ENCODE measurements around the gene CCDC160.
"Not testable (repeated sequence)": the region's sequence is repeated elsewhere in the genome, so short reads cannot be mapped to it uniquely, and the experiment has no call there.

The CCDC160 gene

DNA sequence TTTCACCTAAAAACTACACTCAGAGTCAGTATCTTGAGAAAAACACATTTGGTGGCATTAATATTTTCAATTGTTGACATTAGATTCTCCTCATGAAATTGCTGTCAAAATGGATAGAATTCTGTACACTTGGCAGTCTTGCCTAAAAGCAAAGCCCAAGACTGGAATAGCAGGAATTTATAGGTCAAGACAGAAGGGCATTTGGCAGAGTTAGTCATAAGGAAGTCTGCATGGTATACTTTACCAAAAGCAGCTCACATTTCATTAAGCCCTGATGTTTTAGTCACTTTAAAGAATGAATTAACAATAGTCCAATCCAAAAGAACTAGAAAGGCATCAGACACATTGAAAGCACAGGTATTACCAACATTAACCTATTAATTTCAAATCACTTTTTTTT lies 7.1 kb downstream of the CCDC160 start:
- no peaks in the 10 kb centered on the region for H3K9me3 ChIP-seq (ENCODE audit: insufficient read depth, low read depth, low read length)
- H3K9ac ChIP-seq (ENCODE audit: low read depth, low read length), result no peak overlapping the region
- H3K4me1 ChIP-seq (ENCODE audit: insufficient read depth, low read length), result peaks cover 26% of the 10 kb centered on the region
- H3K27me3 ChIP-seq (ENCODE audit: insufficient read depth, low read length), result no peaks in the 10 kb centered on the region
- no peaks in the 10 kb centered on the region for H3K36me3 ChIP-seq (ENCODE audit: insufficient read depth, low read length)
- H3K4me3 ChIP-seq (ENCODE audit: low read length), result no peak overlapping the region
- no peak overlapping the region for H3K27ac ChIP-seq (ENCODE audit: low read depth, low read length)

DNA sequence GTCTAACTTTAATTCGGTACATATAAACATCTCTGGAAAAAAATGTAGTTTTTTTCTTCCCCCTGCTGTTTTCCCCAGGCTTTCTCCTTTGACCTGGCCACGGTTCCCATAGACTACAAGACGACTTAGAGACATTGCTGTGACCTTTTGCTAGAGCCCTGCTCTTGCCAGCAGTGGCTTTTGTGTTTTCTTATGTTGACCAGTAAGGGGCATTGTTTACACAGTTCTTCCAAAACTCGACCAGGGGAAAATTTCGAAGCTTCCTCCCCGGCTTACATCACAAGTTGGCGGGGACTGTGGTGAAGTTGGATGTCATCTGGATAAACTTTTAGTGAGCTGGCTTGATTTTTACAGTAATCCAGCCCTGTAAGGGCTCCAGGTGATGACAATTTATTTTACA lies 9.3 kb downstream of the CCDC160 start:
- no peaks in the 10 kb centered on the region for H3K36me3 ChIP-seq (ENCODE audit: insufficient read depth, low read length)
- H3K4me1 ChIP-seq (ENCODE audit: insufficient read depth, low read length), result peaks cover 6% of the 10 kb centered on the region
- WGBS, result 26% methylated on average over 5 of the region's 7 CpGs
- H3K9me3 ChIP-seq (ENCODE audit: insufficient read depth, low read depth, low read length), result no peaks in the 10 kb centered on the region
- no peak overlapping the region for H3K4me3 ChIP-seq (ENCODE audit: low read length)
- no peak overlapping the region for H3K27ac ChIP-seq (ENCODE audit: low read depth, low read length)
- H3K9ac ChIP-seq (ENCODE audit: low read depth, low read length), result no peak overlapping the region
- no peaks in the 10 kb centered on the region for H3K27me3 ChIP-seq (ENCODE audit: insufficient read depth, low read length)

- H3K4me3 ChIP-seq (ENCODE audit: low read length), result no peak overlapping the region
- no peaks in the 10 kb centered on the region for H3K36me3 ChIP-seq (ENCODE audit: insufficient read depth, low read length)
- H3K9ac ChIP-seq (ENCODE audit: low read depth, low read length), result no peak overlapping the region
- no peaks in the 10 kb centered on the region for H3K9me3 ChIP-seq (ENCODE audit: insufficient read depth, low read depth, low read length)
- 94% methylated on average over 3 of the region's 3 CpGs for WGBS
- H3K4me1 ChIP-seq (ENCODE audit: insufficient read depth, low read length), result no peaks in the 10 kb centered on the region
- no peak overlapping the region for H3K27ac ChIP-seq (ENCODE audit: low read depth, low read length)
- no peaks in the 10 kb centered on the region for H3K27me3 ChIP-seq (ENCODE audit: insufficient read depth, low read length)
Measured at GRCh38 chrX:134247492-134247891, 10.5 kb downstream of the CCDC160 start.

- H3K9ac ChIP-seq (ENCODE audit: low read depth, low read length), result no peak overlapping the region
- H3K4me3 ChIP-seq (ENCODE audit: low read length), result no peak overlapping the region
- no peak overlapping the region for H3K27ac ChIP-seq (ENCODE audit: low read depth, low read length)
- no peaks in the 10 kb centered on the region for H3K4me1 ChIP-seq (ENCODE audit: insufficient read depth, low read length)
- no peaks in the 10 kb centered on the region for H3K27me3 ChIP-seq (ENCODE audit: insufficient read depth, low read length)
- no peaks in the 10 kb centered on the region for H3K9me3 ChIP-seq (ENCODE audit: insufficient read depth, low read depth, low read length)
- no peaks in the 10 kb centered on the region for H3K36me3 ChIP-seq (ENCODE audit: insufficient read depth, low read length)
Measured at GRCh38 chrX:134249241-134249640, 12.3 kb downstream of the CCDC160 start.

- Histone ChIP-seq H3K36me3 (ENCODE audit: insufficient read depth, low read length) (no peaks in the 10 kb centered on the region), H3K4me3 (ENCODE audit: low read length) (no peak overlapping the region), H3K27ac (ENCODE audit: low read depth, low read length) (no peak overlapping the region), H3K27me3 (ENCODE audit: insufficient read depth, low read length) (no peaks in the 10 kb centered on the region), H3K9ac (ENCODE audit: low read depth, low read length) (no peak overlapping the region), H3K4me1 (ENCODE audit: insufficient read depth, low read length) (no peaks in the 10 kb centered on the region), H3K9me3 (ENCODE audit: insufficient read depth, low read depth, low read length) (no peaks in the 10 kb centered on the region)
- WGBS, result no CpG with 5 or more reads among the region's 1 CpG
Measured at GRCh38 chrX:134251241-134251640, 14.3 kb downstream of the CCDC160 start.

DNA sequence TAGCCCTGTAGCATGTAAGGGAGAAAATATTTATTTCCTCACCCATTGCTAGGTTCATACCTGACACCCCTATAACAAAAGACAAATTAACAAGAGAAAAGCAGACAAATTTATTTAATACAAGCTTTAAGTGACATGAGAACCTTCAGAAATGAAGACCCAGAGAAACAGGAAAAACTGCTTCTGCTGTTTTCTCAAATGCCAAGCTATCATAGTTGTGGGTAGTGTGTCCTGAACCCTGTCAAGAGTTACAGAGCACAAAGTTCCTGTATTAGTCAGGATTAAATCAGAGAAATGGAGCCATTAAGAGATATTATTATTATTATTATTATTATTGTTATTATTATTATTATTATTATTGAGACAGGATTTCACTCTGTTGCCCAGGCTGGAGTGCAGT lies 17.5 kb downstream of the CCDC160 start:
- Histone ChIP-seq H3K27me3 (ENCODE audit: insufficient read depth, low read length) (no peaks in the 10 kb centered on the region), H3K27ac (ENCODE audit: low read depth, low read length) (no peak overlapping the region), H3K9me3 (ENCODE audit: insufficient read depth, low read depth, low read length) (no peaks in the 10 kb centered on the region), H3K4me3 (ENCODE audit: low read length) (no peak overlapping the region), H3K9ac (ENCODE audit: low read depth, low read length) (no peak overlapping the region), H3K4me1 (ENCODE audit: insufficient read depth, low read length) (no peaks in the 10 kb centered on the region), H3K36me3 (ENCODE audit: insufficient read depth, low read length) (no peaks in the 10 kb centered on the region)

GRCh38 chrX:134255555-134255954 lies 18.6 kb downstream of the CCDC160 start:
- H3K4me3 ChIP-seq (ENCODE audit: low read length), result no peak overlapping the region
- no peak overlapping the region for H3K9ac ChIP-seq (ENCODE audit: low read depth, low read length)
- no peaks in the 10 kb centered on the region for H3K4me1 ChIP-seq (ENCODE audit: insufficient read depth, low read length)
- no peak overlapping the region for H3K27ac ChIP-seq (ENCODE audit: low read depth, low read length)
- WGBS, result 93% methylated on average over 5 of the region's 5 CpGs
- H3K9me3 ChIP-seq (ENCODE audit: insufficient read depth, low read depth, low read length), result no peaks in the 10 kb centered on the region
- no peaks in the 10 kb centered on the region for H3K27me3 ChIP-seq (ENCODE audit: insufficient read depth, low read length)
- no peaks in the 10 kb centered on the region for H3K36me3 ChIP-seq (ENCODE audit: insufficient read depth, low read length)

DNA sequence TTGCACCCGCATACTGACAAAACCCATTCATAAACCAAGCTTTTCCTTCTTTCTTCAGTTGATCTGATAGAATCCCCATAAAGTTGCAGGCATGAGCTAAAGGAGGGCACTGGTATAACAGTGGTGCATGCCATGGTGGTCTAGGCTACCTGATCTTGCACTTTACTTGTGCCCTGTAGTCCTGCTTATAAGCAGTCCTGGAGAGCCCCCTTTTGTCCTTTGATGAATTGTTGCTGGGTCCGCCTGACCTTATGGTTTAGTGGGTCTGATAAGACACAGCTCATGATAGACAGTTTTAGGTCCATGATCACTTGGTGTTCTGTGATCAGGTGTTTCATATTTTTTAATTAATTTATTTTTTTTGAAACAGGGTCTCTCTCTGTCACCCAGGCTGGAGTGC lies 19.7 kb downstream of the CCDC160 start:
- Histone ChIP-seq H3K27me3 (ENCODE audit: insufficient read depth, low read length) (no peaks in the 10 kb centered on the region), H3K9me3 (ENCODE audit: insufficient read depth, low read depth, low read length) (no peaks in the 10 kb centered on the region), H3K4me1 (ENCODE audit: insufficient read depth, low read length) (no peaks in the 10 kb centered on the region)

DNA sequence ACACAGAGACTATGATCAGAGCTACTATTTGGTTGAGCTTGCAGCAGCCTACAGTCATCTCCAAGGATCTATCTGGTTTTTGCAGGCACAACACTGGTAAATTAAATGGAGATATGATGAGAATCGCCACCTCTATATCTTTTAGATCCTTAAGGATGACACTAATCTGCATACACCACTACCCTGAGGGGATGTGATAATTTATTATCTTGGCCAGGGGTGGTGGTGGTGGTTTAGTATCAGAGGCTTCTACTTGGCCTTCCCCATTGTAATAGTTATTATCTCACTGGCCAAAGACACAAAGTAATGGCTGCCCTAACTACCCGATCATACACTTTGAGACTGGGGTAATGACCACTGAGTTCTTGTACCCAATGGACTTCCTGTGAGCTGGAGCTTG lies 21.2 kb downstream of the CCDC160 start:
- 85% methylated on average over 1 of the region's 2 CpGs for WGBS
- Histone ChIP-seq H3K9ac (ENCODE audit: low read depth, low read length) (no peak overlapping the region), H3K27ac (ENCODE audit: low read depth, low read length) (no peak overlapping the region), H3K4me1 (ENCODE audit: insufficient read depth, low read length) (no peaks in the 10 kb centered on the region), H3K4me3 (ENCODE audit: low read length) (no peak overlapping the region), H3K27me3 (ENCODE audit: insufficient read depth, low read length) (no peaks in the 10 kb centered on the region), H3K9me3 (ENCODE audit: insufficient read depth, low read depth, low read length) (no peaks in the 10 kb centered on the region), H3K36me3 (ENCODE audit: insufficient read depth, low read length) (no peaks in the 10 kb centered on the region)

More for the DNA sequence above, 19.7 kb downstream of the CCDC160 start:
- WGBS, result 86% methylated on average over 2 of the region's 2 CpGs
- no peak overlapping the region for H3K27ac ChIP-seq (ENCODE audit: low read depth, low read length)
- H3K4me3 ChIP-seq (ENCODE audit: low read length), result no peak overlapping the region
- H3K9ac ChIP-seq (ENCODE audit: low read depth, low read length), result no peak overlapping the region
- no peaks in the 10 kb centered on the region for H3K36me3 ChIP-seq (ENCODE audit: insufficient read depth, low read length)

GRCh38 chrX:134285934-134286333 lies 49.0 kb downstream of the CCDC160 start:
- WGBS, result 97% methylated on average over 23 of the region's 28 CpGs
- not testable (repeated sequence) for H3K4me1 ChIP-seq (ENCODE audit: insufficient read depth, low read length); H3K27me3 ChIP-seq (ENCODE audit: insufficient read depth, low read length); H3K9me3 ChIP-seq (ENCODE audit: insufficient read depth, low read depth, low read length); H3K9ac ChIP-seq (ENCODE audit: low read depth, low read length); H3K36me3 ChIP-seq (ENCODE audit: insufficient read depth, low read length); H3K27ac ChIP-seq (ENCODE audit: low read depth, low read length); H3K4me3 ChIP-seq (ENCODE audit: low read length)

- Histone ChIP-seq H3K9ac (ENCODE audit: low read depth, low read length) (no peak overlapping the region), H3K27ac (ENCODE audit: low read depth, low read length) (no peak overlapping the region), H3K9me3 (ENCODE audit: insufficient read depth, low read depth, low read length) (no peaks in the 10 kb centered on the region), H3K4me1 (ENCODE audit: insufficient read depth, low read length) (no peaks in the 10 kb centered on the region), H3K4me3 (ENCODE audit: low read length) (no peak overlapping the region), H3K36me3 (ENCODE audit: insufficient read depth, low read length) (no peaks in the 10 kb centered on the region), H3K27me3 (ENCODE audit: insufficient read depth, low read length) (no peaks in the 10 kb centered on the region)
- 93% methylated on average over 4 of the region's 4 CpGs for WGBS
Measured at GRCh38 chrX:134287346-134287745, 50.4 kb downstream of the CCDC160 start.

DNA sequence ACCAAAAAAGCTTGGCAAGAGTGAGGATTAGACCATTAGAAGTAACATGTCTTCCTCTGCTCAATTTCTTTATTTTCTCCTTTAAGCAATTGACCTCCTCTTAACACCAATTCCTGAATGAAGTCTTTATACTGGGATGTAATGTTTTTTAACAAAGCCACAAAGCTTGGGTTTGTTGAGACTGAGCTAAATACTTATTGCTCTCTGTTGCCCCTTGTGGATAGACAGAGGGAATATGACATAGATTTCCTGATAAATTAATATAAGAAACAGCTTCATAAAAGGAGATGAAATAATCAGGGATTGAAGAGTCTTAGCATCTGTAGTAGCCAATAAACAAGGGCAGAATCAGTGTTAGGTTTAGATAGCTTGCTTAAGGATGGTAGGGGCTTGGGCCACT lies 57.6 kb downstream of the CCDC160 start:
- H3K4me3 ChIP-seq (ENCODE audit: low read length), result no peak overlapping the region
- H3K36me3 ChIP-seq (ENCODE audit: insufficient read depth, low read length), result no peaks in the 10 kb centered on the region
- no peak overlapping the region for H3K27ac ChIP-seq (ENCODE audit: low read depth, low read length)
- no peaks in the 10 kb centered on the region for H3K27me3 ChIP-seq (ENCODE audit: insufficient read depth, low read length)
- no peak overlapping the region for H3K9ac ChIP-seq (ENCODE audit: low read depth, low read length)
- no peaks in the 10 kb centered on the region for H3K4me1 ChIP-seq (ENCODE audit: insufficient read depth, low read length)
- no peaks in the 10 kb centered on the region for H3K9me3 ChIP-seq (ENCODE audit: insufficient read depth, low read depth, low read length)

All from HUES64 (cell line).